Measurements from ENCODE around the gene HUNK. TPM values are rescaled to one million over a fixed set of nuclear protein-coding genes. Genes with fewer than 3 reads are reported as not detected.

Gene HUNK
- total RNA-seq, 6 experiments from 2014 or later: 0.12 to 0.64 (median 0.32) TPM

- Histone ChIP-seq H3K27me3 (no peaks in the 10 kb centered on the region), H3K9me3 (no peaks in the 10 kb centered on the region), H3K4me3 (no peak overlapping the region), H3K36me3 (no peaks in the 10 kb centered on the region), H3K27ac (no peak overlapping the region), H3K4me1 (peaks cover 0 to 13% (median 0%) of the 10 kb centered on the region in 4 donors)
- intact Hi-C loops (cut with DNase I): no loop called here
- 85% methylated on average over 2 of the region's 3 CpGs for WGBS (ENCODE audit: insufficient coverage, low coverage, low lambda C conversion rate, missing lambda C conversion rate)
- ATAC-seq: no peak
- DNase-seq: no peak
- TF ChIP-seq CTCF (IDR thresholded peaks at IDR 0.05): no peak
- TF ChIP-seq POLR2A (IDR thresholded peaks at IDR 0.05): no peak
Observed at GRCh38 chr21:31897311-31897710, 24.5 kb downstream of the HUNK start.

- WGBS (ENCODE audit: insufficient coverage, low coverage, low lambda C conversion rate, missing lambda C conversion rate): 54% methylated on average over 9 of the region's 9 CpGs
- ATAC-seq: no peak
- TF ChIP-seq CTCF (IDR thresholded peaks at IDR 0.05) (no peak), POLR2A (IDR thresholded peaks at IDR 0.05) (no peak)
- Histone ChIP-seq H3K27ac (no peak overlapping the region), H3K36me3 (no peaks in the 10 kb centered on the region), H3K27me3 (no peaks in the 10 kb centered on the region), H3K4me3 (no peak overlapping the region), H3K4me1 (peaks cover 0 to 13% (median 0%) of the 10 kb centered on the region in 4 donors), H3K9me3 (no peaks in the 10 kb centered on the region)
- intact Hi-C loops (cut with DNase I): no loop called here
- no peak for DNase-seq
Observed at GRCh38 chr21:31898933-31899630, 26.3 kb downstream of the HUNK start.

- Histone ChIP-seq H3K36me3 (no peaks in the 10 kb centered on the region), H3K4me3 (no peak overlapping the region), H3K27me3 (no peaks in the 10 kb centered on the region), H3K4me1 (peaks cover 0 to 13% (median 0%) of the 10 kb centered on the region in 4 donors), H3K27ac (peak overlapping the region; percentile 53 to 82 (median 79)), H3K9me3 (no peaks in the 10 kb centered on the region)
- peak; percentile 97 to 99 (median 98) for ATAC-seq
- intact Hi-C loops (cut with DNase I): no loop called here
- TF ChIP-seq POLR2A (IDR thresholded peaks at IDR 0.05) (peak; percentile 23), CTCF (IDR thresholded peaks at IDR 0.05) (no peak)
- 45% methylated on average over 14 of the region's 15 CpGs for WGBS (ENCODE audit: insufficient coverage, low coverage, low lambda C conversion rate, missing lambda C conversion rate)
- DNase-seq: peak; percentile 69 to 80 (median 80)
Observed at GRCh38 chr21:31900121-31900895, 27.5 kb downstream of the HUNK start.

GRCh38 chr21:31901315-31901714, 28.5 kb downstream of the HUNK start:
- Histone ChIP-seq H3K4me3 (no peak overlapping the region), H3K27me3 (no peaks in the 10 kb centered on the region), H3K27ac (peak overlapping the region; percentile 53 to 82 (median 79)), H3K36me3 (no peaks in the 10 kb centered on the region), H3K9me3 (no peaks in the 10 kb centered on the region), H3K4me1 (peaks cover 0 to 13% (median 0%) of the 10 kb centered on the region in 4 donors)
- WGBS (ENCODE audit: insufficient coverage, low coverage, low lambda C conversion rate, missing lambda C conversion rate): 20% methylated on average over 1 of the region's 2 CpGs
- DNase-seq (peak; percentile 35 to 82 (median 68)), ATAC-seq (peak; percentile 9 to 70 (median 24))
- TF ChIP-seq POLR2A (IDR thresholded peaks at IDR 0.05): no peak
- TF ChIP-seq CTCF (IDR thresholded peaks at IDR 0.05): no peak
- intact Hi-C loops (cut with DNase I): no loop called here

Data from right lobe of liver (tissue), 6 donors.